T-helper 2 cell treated with Interferon-gamma antibody and Interleukin-4, amounts not matched to agents 5 μg/mL and 100 μg/mL, for 36 hours (primary cell): ENCODE results near the gene MTCH2.
A peak's percentile ranks its signal among the peaks of the same experiment; 100 is the strongest.

Experiments
- DNase-seq: peaks from one replicate; pipeline ENCODE4 v3.0.0; 2021; ENCODE audit warnings: low spot score
- H3K27ac Mint-ChIP-seq: one replicate; pipeline ENCODE4 v1.8.0; 2021; ENCODE audit warnings: mild to moderate bottlenecking, mixed read lengths
- H3K27me3 Mint-ChIP-seq: one replicate; pipeline ENCODE4 v1.8.0; 2021; ENCODE audit warnings: low read depth, mixed read lengths
- H3K36me3 Mint-ChIP-seq: one replicate; pipeline ENCODE4 v1.8.0; 2021; ENCODE audit warnings: low read depth, mixed read lengths
- H3K4me1 Mint-ChIP-seq: one replicate; pipeline ENCODE4 v1.8.0; 2021; ENCODE audit warnings: low read depth, mixed read lengths
- H3K4me3 Mint-ChIP-seq: one replicate; pipeline ENCODE4 v1.8.0; 2022; ENCODE audit warnings: mild to moderate bottlenecking, moderate library complexity, mixed read lengths
- H3K9me3 Mint-ChIP-seq: one replicate; pipeline ENCODE4 v1.8.0; 2021; ENCODE audit warnings: mixed read lengths

MTCH2 gene

DNA sequence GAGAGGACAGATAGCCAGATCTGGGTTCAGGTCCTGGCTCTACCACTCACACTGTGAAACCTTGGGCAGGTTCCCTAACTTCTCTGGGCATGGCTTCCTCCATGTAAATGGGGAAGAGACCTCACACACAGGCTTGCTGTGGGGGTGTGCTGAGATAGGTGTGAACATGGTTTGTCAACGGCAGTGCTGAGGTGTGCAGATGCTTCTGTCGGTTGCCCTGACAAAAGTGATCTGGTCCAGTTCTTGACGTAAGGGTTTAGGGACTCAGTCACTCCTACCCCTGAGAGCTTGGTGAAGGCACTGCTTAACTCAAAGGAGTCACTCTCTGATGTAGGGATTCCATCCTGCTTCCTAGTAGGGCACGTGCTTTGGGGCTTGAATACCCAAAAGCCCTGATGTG is 50.1 kb downstream of the MTCH2 start:
- no peak for DNase-seq
- no peaks in the 10 kb centered on the region for H3K36me3 Mint-ChIP-seq
- no peaks in the 10 kb centered on the region for H3K9me3 Mint-ChIP-seq
- H3K27ac Mint-ChIP-seq = no peak overlapping the region
- peaks cover 32% of the 10 kb centered on the region for H3K27me3 Mint-ChIP-seq
- H3K4me1 Mint-ChIP-seq = peaks cover 8% of the 10 kb centered on the region
- no peak overlapping the region for H3K4me3 Mint-ChIP-seq

DNA sequence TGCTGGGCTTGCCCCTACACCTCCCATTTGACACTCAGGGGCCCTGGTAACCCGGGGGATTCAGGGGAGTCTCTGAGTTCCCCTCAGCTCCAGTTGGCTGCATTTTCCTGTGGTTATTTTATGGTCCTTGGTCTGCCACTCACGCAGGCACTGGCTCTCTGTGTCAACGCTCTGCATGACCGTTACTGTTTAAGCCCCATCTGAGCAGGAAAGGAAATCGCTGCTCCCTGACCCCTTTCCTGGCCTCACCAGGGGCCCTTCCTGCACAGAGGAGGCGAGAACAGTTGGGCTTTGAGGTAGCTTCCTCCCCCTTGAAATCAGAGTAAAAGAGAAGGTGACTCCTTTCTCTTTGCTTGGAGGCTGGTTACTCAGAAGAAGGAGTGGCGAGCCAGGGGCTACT is 50.6 kb downstream of the MTCH2 start:
- Mint-ChIP-seq H3K27ac (no peak overlapping the region), H3K36me3 (no peaks in the 10 kb centered on the region), H3K4me3 (no peak overlapping the region), H3K4me1 (peaks cover 8% of the 10 kb centered on the region), H3K27me3 (peaks cover 32% of the 10 kb centered on the region), H3K9me3 (no peaks in the 10 kb centered on the region)
- no peak for DNase-seq

DNA sequence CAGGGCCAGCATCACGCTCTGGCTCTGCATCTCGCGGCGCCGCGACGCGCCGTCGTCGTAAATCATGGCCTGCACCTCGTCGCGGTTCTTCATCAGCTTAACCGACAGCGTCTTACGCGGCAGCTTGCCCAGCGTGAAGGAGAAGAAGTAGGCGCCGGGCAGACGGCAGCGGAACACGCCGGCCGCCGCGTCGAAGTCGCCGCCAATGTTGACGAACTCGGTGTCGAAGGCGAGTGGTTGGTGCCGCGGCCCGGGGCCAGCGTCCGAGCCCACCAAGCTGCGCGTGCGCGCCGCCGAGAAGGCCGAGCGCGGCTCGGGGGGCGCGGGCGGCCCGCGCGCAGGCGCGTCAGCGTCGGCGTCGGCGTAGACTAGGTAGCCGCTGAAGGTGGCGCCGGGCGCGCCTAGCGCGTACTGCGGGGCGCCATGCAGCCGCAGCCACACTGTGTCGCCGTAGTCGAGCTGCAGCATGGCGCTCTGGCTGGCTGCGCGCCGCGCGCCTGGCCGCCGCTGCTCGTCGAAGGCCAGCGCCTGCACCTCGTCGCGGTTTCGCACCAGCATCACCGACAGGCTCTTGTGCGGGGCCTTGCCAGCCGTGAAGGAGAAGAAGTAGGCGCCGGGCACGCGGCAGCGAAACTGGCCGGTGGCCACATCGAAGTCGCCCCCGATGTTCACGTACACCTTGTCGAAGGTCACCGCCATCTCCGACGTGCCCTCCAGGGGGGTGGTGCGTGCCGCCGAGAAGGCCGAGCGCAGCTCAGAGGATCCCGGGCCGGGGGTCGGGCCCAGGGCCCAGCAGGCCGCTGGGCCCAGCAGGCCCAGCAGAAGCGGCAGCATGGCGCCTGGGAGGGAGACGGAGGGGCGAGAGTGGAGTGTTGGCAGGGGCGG is 52.1 kb downstream of the MTCH2 start:
- no peak overlapping the region for H3K4me3 Mint-ChIP-seq
- H3K27me3 Mint-ChIP-seq = peaks cover 26% of the 10 kb centered on the region
- H3K4me1 Mint-ChIP-seq = peaks cover 8% of the 10 kb centered on the region
- peaks cover under 1% of the 10 kb centered on the region for H3K36me3 Mint-ChIP-seq
- no peaks in the 10 kb centered on the region for H3K9me3 Mint-ChIP-seq
- H3K27ac Mint-ChIP-seq = no peak overlapping the region
- DNase-seq = no peak

DNA sequence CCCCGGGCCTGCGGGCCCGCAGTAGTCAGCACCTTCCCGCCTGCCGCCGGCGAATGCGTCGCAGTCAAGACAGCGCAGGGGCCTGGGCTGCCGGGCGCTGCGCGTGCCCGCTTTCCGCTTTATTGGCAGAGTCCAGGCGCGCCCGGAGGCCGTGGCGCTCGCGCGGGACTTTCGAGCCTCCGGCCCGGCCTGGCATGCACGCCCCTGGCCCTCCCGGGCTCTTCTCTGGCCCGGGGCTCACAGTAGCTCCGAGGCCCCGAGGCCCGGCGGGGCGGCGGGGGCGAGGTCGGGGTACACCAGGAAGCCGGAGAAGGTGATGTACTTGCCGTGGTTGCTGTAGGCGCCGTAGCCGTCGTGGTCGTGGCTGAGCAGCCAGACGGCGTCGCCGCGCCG is 52.8 kb downstream of the MTCH2 start:
- Mint-ChIP-seq H3K4me1 (peaks cover 8% of the 10 kb centered on the region), H3K27me3 (peaks cover 20% of the 10 kb centered on the region), H3K4me3 (no peak overlapping the region), H3K9me3 (no peaks in the 10 kb centered on the region), H3K27ac (no peak overlapping the region), H3K36me3 (peaks cover 3% of the 10 kb centered on the region)
- no peak for DNase-seq

DNA sequence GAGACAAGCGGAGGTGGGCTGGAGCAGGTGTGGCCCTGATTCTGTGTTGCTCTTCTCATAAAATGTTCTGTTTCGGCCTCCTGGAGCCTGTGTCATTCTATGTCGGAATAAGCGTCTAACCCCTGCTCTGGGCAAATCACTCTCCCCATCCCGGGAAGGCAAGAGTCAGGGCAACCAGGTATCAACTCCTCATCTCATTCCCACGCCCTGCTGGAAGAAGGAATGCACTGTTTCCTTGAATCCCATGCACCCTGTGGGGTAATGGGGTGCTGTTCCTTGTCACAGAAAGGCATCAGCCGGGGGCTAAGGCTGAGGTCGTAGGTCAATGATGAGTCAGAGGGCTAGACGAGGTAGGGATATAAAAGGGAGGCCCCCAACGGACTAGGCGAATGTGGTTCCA is 53.2 kb downstream of the MTCH2 start:
- H3K27ac Mint-ChIP-seq = no peak overlapping the region
- H3K4me1 Mint-ChIP-seq = peaks cover 8% of the 10 kb centered on the region
- peaks cover 16% of the 10 kb centered on the region for H3K27me3 Mint-ChIP-seq
- H3K36me3 Mint-ChIP-seq = peaks cover 6% of the 10 kb centered on the region
- DNase-seq = no peak
- H3K4me3 Mint-ChIP-seq = no peak overlapping the region
- no peaks in the 10 kb centered on the region for H3K9me3 Mint-ChIP-seq

DNA sequence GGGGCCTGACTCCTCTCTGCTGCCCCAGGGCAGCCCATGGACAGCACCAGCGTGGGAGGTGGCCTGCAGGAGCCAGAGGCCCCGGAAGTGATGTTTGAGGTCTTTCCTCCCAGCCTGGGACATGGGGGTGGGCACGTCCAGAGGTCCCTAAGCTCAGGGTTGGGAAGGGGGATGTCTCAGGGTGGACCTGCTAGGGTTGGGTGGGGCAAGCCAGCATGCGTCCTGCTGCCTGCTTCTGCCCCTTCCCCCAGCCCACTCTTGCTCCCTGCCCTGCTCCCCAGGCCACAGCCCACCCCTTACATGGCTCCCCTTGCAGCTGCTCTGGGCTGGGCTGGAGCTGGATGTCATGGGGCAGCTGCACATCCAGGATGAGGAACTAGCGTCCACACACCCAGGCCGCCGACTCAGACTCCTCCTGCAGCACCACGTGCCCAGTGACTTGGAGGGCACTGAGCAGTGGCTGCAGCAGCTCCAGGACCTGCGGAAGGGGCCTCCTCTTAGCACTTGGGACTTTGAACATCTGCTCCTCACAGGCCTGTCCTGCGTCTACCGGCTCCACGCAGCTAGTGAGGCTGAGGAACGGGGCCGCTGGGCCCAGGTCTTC is 54.5 kb downstream of the MTCH2 start:
- Mint-ChIP-seq H3K4me1 (peaks cover 8% of the 10 kb centered on the region), H3K27me3 (peaks cover 5% of the 10 kb centered on the region)

DNA sequence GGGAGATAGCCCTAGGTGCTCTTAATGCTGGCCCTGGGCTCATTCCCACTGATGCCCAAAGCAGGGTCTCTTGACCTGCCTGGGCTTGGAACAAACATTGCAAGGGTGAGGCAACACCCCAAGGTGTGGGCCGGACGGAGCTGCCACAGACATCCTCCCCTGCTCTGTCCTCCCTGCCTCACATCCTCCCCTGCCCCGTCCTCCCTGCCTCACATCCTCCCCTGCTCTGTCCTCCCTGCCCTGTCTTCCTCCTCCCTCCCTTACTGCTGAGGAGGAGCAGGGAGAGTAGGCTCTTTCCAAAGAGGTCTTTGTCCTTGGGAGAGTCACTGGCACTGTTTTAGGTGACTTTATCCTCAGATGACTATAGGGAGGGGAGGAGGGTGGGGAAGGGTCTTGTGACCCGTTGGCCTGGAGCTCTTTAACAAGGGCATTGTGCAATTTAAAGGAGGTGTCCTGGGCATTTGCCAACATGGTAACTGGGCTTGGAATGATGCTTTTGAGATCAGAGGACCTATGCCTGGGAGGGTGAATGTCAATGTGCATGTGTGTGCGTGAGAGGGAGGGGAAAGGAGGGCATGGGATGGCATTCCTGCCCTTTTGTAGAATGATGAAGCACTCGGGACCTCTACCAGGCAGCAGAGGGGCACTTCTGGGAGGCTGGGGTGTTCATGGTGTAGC is 55.2 kb downstream of the MTCH2 start:
- Mint-ChIP-seq H3K9me3 (no peaks in the 10 kb centered on the region), H3K4me1 (peaks cover 6% of the 10 kb centered on the region), H3K27ac (peak overlapping the region; percentile 31), H3K4me3 (no peak overlapping the region), H3K27me3 (no peaks in the 10 kb centered on the region), H3K36me3 (peaks cover 17% of the 10 kb centered on the region)
- DNase-seq = no peak

More for the DNA sequence above, 54.5 kb downstream of the MTCH2 start:
- H3K36me3 Mint-ChIP-seq = peaks cover 12% of the 10 kb centered on the region
- DNase-seq = no peak
- no peak overlapping the region for H3K27ac Mint-ChIP-seq
- no peak overlapping the region for H3K4me3 Mint-ChIP-seq
- no peaks in the 10 kb centered on the region for H3K9me3 Mint-ChIP-seq

DNA sequence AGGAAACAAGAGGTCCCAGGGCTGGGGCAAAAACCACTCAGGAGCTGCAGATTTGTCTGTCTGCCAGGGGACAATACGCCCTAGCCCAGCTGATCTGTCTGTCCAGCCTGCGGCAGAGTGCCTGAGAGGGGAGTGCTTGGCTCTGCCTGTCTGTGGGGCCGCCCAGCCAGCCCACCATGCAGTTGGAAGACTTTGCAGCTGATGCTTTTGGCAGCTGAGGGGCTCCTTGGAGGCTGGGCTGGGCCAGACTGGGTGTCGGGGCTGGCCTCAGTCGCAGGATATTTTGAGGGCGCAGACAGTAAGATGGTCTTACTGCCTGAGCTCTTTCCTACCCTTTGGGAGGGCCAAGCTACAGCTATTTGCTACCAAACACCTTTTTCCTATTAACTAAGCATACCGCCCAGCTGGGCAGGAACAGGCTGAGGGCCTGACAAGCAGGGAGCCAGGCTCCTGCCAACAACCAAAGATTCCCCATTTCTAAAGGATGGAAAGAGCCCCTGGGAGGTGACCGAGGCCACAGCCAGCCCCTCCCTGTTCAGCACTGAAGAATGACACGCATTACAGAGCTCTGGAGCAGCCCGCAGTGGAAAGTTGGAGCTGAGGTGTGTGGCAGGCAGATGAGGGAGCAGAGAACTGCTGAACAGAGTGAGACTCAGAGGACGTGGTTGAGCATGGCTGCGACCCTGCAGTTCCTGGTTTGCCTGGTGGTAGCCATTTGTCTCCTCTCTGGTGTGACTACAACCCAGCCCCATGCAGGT is 56.1 kb downstream of the MTCH2 start, which contains the start of gene FAM180B:
Gene FAM180B, plus strand, starts transcription at position 581 of the 758 bp plus-strand sequence. Its CDS starts 91 bp downstream, at position 672.
- no peak for DNase-seq
- H3K4me1 Mint-ChIP-seq = no peaks in the 10 kb centered on the region
- H3K4me3 Mint-ChIP-seq = no peak within 1 kb of the TSS
- H3K9me3 Mint-ChIP-seq = no peaks in the 10 kb centered on the region
- H3K36me3 Mint-ChIP-seq = peaks cover 23% of the 10 kb centered on the region
- H3K27ac Mint-ChIP-seq = peak within 1 kb of the TSS; percentile 31
- no peaks in the 10 kb centered on the region for H3K27me3 Mint-ChIP-seq

DNA sequence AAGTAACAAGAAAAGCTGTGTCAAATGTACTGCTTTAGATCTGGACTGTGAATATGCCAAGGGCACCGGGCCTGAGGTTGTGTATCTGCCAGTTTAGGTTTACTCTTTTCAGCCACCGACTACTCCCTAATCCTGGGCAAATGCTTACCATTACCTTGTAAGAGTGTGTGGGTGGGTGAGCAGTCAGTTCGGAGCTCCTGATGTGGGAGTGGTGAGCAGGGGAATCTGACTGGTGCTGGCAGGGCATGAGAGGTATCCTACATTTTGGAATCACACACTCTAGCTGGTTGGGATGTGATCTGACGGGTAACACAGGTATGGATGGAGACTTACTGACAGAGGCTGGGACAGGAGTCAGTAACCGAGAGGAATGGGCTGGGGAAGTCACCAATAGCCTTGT is 58.5 kb downstream of the MTCH2 start:
- Mint-ChIP-seq H3K4me3 (no peak overlapping the region), H3K27ac (no peak overlapping the region), H3K9me3 (no peaks in the 10 kb centered on the region), H3K27me3 (no peaks in the 10 kb centered on the region), H3K4me1 (peaks cover 12% of the 10 kb centered on the region), H3K36me3 (peaks cover 37% of the 10 kb centered on the region)
- DNase-seq = no peak

DNA sequence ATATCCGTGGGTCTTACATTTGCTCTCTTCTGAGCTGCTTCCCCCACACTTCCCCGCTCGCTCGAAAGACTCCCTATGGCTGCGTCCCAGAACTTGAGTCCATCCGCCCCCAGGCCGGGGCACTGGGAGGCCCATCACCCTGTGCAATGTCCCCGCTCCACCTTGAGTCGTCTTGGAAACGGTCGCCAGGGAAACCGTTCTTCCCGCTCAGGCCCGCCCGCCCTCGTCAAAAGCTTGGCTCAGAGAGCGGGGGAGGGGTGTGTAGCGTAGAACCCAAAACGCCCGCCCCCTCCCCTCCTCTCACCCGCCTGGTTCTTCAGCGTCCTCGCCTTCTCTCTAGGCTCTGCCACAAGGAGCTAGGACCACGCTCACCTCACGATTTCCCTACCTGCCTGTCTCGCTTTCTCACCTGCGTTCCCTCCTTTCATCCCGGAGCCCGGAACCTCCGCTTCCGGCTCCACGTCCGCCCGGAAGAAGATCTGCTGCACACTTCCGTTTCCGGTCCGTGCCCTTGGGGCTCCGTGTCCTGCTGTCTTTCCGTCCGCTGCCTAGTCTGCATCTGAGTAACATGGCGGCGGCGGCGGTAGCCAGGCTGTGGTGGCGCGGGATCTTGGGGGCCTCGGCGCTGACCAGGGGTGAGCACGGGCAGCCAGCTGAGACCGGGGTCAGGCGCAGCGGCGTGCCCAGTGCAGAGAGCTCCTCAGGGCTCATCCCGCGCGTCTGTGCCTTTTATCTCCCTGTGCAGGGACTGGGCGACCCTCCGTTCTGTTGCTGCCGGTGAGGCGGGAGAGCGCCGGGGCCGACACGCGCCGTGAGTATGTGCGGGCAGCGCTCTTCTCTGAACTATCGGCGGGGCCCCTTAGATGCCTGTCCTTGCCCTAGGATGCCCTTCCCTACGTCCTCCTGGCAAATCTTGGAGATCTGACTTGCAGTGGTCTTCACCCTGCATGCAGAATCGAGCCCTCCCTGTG is 63.5 kb downstream of the MTCH2 start, which contains the start of the genes KBTBD4 and NDUFS3:
Gene KBTBD4, minus strand, starts transcription at position 447 of the 971 bp plus-strand sequence. Its CDS starts 19 bp downstream, at position 428.
Gene NDUFS3, plus strand, starts transcription at position 551 of the 971 bp plus-strand sequence. Its CDS starts 18 bp downstream, at position 569.
- peak within 1 kb of the TSS; percentile 99 for H3K27ac Mint-ChIP-seq
- peak within 1 kb of the TSS; percentile 100 for H3K4me3 Mint-ChIP-seq
- no peaks in the 10 kb centered on the region for H3K27me3 Mint-ChIP-seq
- peak; percentile 88 for DNase-seq
- peaks cover 49% of the 10 kb centered on the region for H3K36me3 Mint-ChIP-seq
- peaks cover 24% of the 10 kb centered on the region for H3K4me1 Mint-ChIP-seq
- H3K9me3 Mint-ChIP-seq = no peaks in the 10 kb centered on the region

DNA sequence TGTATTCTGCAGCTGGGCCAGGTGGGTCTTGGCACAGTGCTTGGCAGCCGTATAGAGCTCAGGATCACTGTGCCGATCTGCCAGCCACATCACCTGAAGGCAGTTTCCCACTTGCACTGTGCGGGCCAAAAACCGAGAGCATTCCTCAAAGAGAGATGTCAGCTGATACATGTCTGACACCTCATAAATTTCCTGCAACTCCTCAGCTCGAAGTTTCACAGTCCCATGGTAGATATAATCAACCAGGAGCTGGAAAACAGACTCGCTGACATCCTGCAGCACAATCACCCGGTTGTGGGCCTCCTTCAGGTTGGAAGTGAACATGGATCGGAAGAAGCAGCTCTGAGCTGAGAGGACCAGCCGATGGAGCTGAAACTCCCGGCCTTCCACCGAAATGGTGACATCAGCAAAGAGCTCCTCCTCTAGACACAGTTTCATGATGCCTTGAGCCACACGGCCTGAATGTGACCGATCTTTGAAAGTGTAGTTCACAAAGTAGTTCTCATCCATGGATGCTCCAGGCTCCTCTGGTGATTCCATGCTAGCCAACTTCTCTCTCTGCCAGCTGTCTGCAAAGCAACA is 64.8 kb downstream of the MTCH2 start:
- Mint-ChIP-seq H3K4me1 (peaks cover 24% of the 10 kb centered on the region), H3K9me3 (no peaks in the 10 kb centered on the region), H3K27ac (no peak overlapping the region), H3K27me3 (no peaks in the 10 kb centered on the region), H3K4me3 (peak overlapping the region; percentile 100), H3K36me3 (peaks cover 51% of the 10 kb centered on the region)
- DNase-seq = no peak

DNA sequence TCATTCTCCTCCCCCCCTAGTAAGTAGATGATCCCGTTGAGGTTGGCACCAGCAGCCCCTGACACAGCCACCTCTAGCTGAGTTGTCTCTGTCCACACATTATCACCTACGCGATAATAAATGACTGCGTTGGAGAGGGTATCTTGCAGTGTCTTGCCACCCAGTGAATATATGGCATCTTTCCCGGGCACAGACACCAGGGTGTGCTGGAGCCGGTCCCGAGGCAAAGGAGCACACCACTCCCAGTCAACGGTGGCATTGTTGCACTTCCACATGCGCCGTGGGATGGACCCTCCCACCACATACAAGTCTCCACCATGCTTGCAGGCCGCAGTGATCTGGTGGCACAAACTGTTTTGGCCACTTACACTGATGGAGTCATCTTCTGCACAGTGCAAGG is 69.0 kb downstream of the MTCH2 start:
- Mint-ChIP-seq H3K27me3 (no peaks in the 10 kb centered on the region), H3K4me3 (no peak overlapping the region), H3K4me1 (peaks cover 11% of the 10 kb centered on the region), H3K27ac (no peak overlapping the region), H3K36me3 (peaks cover 44% of the 10 kb centered on the region), H3K9me3 (no peaks in the 10 kb centered on the region)
- no peak for DNase-seq
